Activated T-cell treated with anti-CD3 and anti-CD28 coated beads, Interleukin-2, amount 50 U/mL, for 24 hours (primary cell): ENCODE results near the gene HYOU1.

Experiments
- DNase-seq: peaks from one replicate; pipeline ENCODE4 v3.0.0-alpha.2; 2020
- H3K27ac Mint-ChIP-seq: 2 replicates; pipeline ENCODE4 v1.8.0; 2020; ENCODE audit warnings: mild to moderate bottlenecking, mixed read lengths
- H3K27me3 Mint-ChIP-seq: 2 replicates; pipeline ENCODE4 v1.8.0; 2020; ENCODE audit warnings: mixed read lengths
- H3K36me3 Mint-ChIP-seq: 2 replicates; pipeline ENCODE4 v1.8.0; 2020; ENCODE audit warnings: low read depth, mixed read lengths
- H3K4me1 Mint-ChIP-seq: 2 replicates; pipeline ENCODE4 v1.8.0; 2020; ENCODE audit warnings: low read depth, mixed read lengths
- H3K4me3 Mint-ChIP-seq: 2 replicates; pipeline ENCODE4 v1.8.0; 2020; ENCODE audit warnings: mild to moderate bottlenecking, moderate library complexity, mixed read lengths
- H3K9me3 Mint-ChIP-seq: 2 replicates; pipeline ENCODE4 v1.8.0; 2020; ENCODE audit warnings: mixed read lengths

Gene HYOU1

GRCh38 chr11:119092880-119093842, 36.2 kb upstream of the HYOU1 start:
- Mint-ChIP-seq H3K4me1 (peaks cover 39% of the 10 kb centered on the region), H3K27ac (peak overlapping the region; percentile 93), H3K9me3 (no peaks in the 10 kb centered on the region), H3K4me3 (peak overlapping the region; percentile 93), H3K36me3 (peaks cover 92% of the 10 kb centered on the region), H3K27me3 (peaks cover 3% of the 10 kb centered on the region)
- DNase-seq: no peak

- H3K27ac Mint-ChIP-seq: peak overlapping the region; percentile 93
- no peak for DNase-seq
- H3K9me3 Mint-ChIP-seq: no peaks in the 10 kb centered on the region
- H3K36me3 Mint-ChIP-seq: peaks cover 91% of the 10 kb centered on the region
- peaks cover 45% of the 10 kb centered on the region for H3K4me1 Mint-ChIP-seq
- peak overlapping the region; percentile 93 for H3K4me3 Mint-ChIP-seq
- peaks cover 3% of the 10 kb centered on the region for H3K27me3 Mint-ChIP-seq
Measured at GRCh38 chr11:119091966-119092879, 35.2 kb upstream of the HYOU1 start.

DNA sequence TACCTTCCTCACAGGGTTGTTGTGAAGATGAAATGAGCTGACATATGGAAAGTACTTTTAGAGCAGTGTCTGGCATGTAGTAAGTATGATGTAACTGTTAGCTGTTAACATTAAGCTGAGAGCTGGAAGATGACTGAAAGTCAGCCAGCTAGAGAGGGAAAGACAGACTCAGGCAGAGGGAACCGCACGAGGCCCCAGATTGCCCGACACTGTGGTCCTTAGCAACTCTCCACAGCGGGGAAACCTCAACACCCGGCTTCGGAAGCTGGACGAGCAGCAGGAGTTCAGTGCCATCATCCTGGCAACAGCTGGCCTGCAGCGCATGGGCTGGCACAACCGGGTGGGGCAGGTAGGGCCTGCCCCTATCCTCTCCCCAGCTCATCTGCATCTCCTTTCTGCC, 34.2 kb upstream of the HYOU1 start:
- H3K4me3 Mint-ChIP-seq: no peak overlapping the region
- no peaks in the 10 kb centered on the region for H3K9me3 Mint-ChIP-seq
- H3K36me3 Mint-ChIP-seq: peaks cover 82% of the 10 kb centered on the region
- DNase-seq: no peak
- H3K27me3 Mint-ChIP-seq: peaks cover 3% of the 10 kb centered on the region
- H3K4me1 Mint-ChIP-seq: peaks cover 43% of the 10 kb centered on the region
- H3K27ac Mint-ChIP-seq: peak overlapping the region; percentile 93

DNA sequence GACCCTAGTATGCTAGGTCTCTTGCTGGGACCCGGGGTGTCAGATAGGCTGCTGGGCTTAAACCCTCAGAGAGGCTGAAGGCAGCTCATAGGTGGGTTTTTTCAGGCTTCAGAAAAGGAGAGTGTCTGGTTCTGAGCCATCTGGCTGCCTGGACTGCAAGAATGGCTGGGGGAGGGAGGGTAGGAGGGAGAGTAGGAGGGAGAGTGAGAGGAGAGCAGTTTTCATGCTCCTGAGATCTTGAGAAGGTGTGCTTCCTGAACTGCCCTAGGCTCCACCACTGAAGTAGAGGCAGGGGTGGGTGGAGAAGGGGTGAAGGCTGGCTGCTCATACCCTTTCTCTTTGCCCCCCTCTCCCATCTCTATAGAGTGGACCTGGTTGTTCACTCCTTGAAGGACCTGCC, 32.3 kb upstream of the HYOU1 start:
- no peak for DNase-seq
- Mint-ChIP-seq H3K9me3 (no peaks in the 10 kb centered on the region), H3K36me3 (peaks cover 79% of the 10 kb centered on the region), H3K4me3 (no peak overlapping the region), H3K4me1 (peaks cover 48% of the 10 kb centered on the region), H3K27me3 (no peaks in the 10 kb centered on the region), H3K27ac (no peak overlapping the region)

DNA sequence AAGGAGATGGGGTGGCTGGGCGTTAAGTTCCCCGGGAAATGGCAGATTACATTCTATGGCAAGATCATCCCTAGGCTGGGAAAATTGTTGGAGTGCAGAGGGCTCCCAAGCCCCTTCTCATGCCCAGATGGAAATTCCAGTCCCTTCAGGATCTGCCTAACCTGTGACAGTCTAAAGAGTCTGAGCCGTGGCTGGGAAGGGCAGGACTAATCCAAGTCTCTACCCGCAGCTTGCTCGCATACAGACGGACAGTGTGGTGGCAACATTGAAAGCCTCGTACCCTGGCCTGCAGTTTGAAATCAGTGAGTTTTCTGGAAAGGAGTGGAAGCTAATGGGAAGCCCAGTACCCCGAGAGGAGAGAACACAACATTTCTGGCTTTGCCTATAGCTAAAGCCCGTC, 31.4 kb upstream of the HYOU1 start:
- Mint-ChIP-seq H3K27me3 (no peaks in the 10 kb centered on the region), H3K27ac (no peak overlapping the region), H3K4me1 (peaks cover 46% of the 10 kb centered on the region), H3K9me3 (no peaks in the 10 kb centered on the region), H3K4me3 (no peak overlapping the region), H3K36me3 (peaks cover 69% of the 10 kb centered on the region)
- DNase-seq: no peak

GRCh38 chr11:119087747-119088241, 30.8 kb upstream of the HYOU1 start:
- Mint-ChIP-seq H3K27ac (no peak overlapping the region), H3K36me3 (peaks cover 63% of the 10 kb centered on the region), H3K4me1 (peaks cover 40% of the 10 kb centered on the region), H3K9me3 (no peaks in the 10 kb centered on the region), H3K4me3 (no peak overlapping the region), H3K27me3 (no peaks in the 10 kb centered on the region)
- DNase-seq: no peak

- H3K27ac Mint-ChIP-seq: peak overlapping the region; percentile 20
- peak overlapping the region; percentile 42 for H3K4me3 Mint-ChIP-seq
- no peaks in the 10 kb centered on the region for H3K9me3 Mint-ChIP-seq
- H3K4me1 Mint-ChIP-seq: peaks cover 34% of the 10 kb centered on the region
- no peak for DNase-seq
- no peaks in the 10 kb centered on the region for H3K27me3 Mint-ChIP-seq
- H3K36me3 Mint-ChIP-seq: peaks cover 62% of the 10 kb centered on the region
Measured at GRCh38 chr11:119087123-119087522, 30.1 kb upstream of the HYOU1 start.

- H3K4me1 Mint-ChIP-seq: peaks cover 24% of the 10 kb centered on the region
- H3K27me3 Mint-ChIP-seq: no peaks in the 10 kb centered on the region
- no peaks in the 10 kb centered on the region for H3K9me3 Mint-ChIP-seq
- peak overlapping the region; percentile 98 for H3K27ac Mint-ChIP-seq
- peak overlapping the region; percentile 99 for H3K4me3 Mint-ChIP-seq
- H3K36me3 Mint-ChIP-seq: peaks cover 63% of the 10 kb centered on the region
- no peak for DNase-seq
Measured at GRCh38 chr11:119085437-119085847, 28.4 kb upstream of the HYOU1 start.

DNA sequence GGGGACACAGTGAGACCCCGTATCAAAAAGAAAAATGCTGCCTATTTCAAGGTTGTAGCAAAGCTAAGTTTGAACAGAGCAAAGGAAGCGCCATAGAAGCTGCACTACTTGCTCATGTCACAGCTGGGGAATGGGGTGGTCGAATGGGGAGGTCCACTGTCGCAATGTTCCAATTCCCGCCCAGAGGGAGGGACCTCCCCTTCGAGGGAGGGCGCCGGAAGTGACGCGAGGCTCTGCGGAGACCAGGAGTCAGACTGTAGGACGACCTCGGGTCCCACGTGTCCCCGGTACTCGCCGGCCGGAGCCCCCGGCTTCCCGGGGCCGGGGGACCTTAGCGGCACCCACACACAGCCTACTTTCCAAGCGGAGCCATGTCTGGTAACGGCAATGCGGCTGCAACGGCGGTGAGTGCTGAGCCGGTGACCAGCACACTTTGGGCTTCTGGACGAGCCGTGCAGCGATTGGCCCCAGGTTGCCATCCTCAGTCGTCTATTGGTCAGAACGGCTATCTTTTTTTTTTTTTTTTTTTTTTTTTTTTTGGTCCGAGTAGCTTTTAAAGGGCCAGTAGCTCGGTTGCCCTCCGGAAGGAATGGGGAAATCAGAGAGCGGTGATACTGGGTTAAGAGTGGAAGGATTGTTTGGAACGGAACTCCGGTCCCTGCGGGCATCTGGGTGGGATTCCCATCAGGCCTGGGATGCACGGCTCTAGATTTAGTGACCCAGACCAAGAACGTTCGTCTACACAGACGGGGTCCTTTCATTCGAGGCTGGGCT, 27.8 kb upstream of the HYOU1 start, which contains the start of gene HMBS:
Gene HMBS (plus strand): TSS at position 219 of the 774 bp plus-strand sequence. CDS start 153 bp downstream, at position 372.
- H3K9me3 Mint-ChIP-seq: no peaks in the 10 kb centered on the region

GRCh38 chr11:119081682-119082260, 24.8 kb upstream of the HYOU1 start:
- Mint-ChIP-seq H3K36me3 (peaks cover 69% of the 10 kb centered on the region), H3K4me1 (peaks cover 16% of the 10 kb centered on the region), H3K27me3 (no peaks in the 10 kb centered on the region), H3K9me3 (no peaks in the 10 kb centered on the region), H3K27ac (peak overlapping the region; percentile 44), H3K4me3 (no peak overlapping the region)
- no peak for DNase-seq

More for the DNA sequence above, 27.8 kb upstream of the HYOU1 start, which contains the start of gene HMBS:
- peak; percentile 97 for DNase-seq
- H3K36me3 Mint-ChIP-seq: peaks cover 63% of the 10 kb centered on the region
- H3K4me3 Mint-ChIP-seq: peak within 1 kb of the TSS; percentile 99
- peaks cover 24% of the 10 kb centered on the region for H3K4me1 Mint-ChIP-seq
- H3K27me3 Mint-ChIP-seq: no peaks in the 10 kb centered on the region
- H3K27ac Mint-ChIP-seq: peak within 1 kb of the TSS; percentile 98

DNA sequence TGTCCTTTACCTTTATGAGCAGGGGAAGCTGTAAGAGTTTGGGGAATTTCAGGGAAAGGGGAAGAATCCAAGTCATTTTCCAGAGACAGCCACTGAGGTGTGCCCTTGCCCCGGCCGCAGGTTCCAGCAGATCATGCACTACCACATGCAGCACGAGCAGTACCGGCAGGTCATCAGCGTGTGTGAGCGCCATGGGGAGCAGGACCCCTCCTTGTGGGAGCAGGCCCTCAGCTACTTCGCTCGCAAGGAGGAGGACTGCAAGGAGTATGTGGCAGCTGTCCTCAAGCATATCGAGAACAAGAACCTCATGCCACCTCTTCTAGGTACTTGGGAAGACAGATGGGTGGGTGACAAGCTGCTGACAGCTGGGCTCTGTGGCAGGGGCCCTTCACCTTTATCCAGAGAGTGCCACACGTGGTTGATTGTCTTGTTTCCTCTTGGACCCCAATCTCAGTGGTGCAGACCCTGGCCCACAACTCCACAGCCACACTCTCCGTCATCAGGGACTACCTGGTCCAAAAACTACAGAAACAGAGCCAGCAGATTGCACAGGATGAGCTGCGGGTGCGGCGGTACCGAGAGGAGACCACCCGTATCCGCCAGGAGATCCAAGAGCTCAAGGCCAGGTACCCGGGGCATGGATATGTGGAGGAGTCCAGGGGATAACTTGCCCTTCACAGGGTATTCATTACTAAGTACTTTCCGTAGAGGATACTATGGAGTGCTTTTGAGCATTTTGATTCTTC, 21.8 kb upstream of the HYOU1 start:
- DNase-seq: no peak
- H3K27me3 Mint-ChIP-seq: no peaks in the 10 kb centered on the region
- no peaks in the 10 kb centered on the region for H3K4me1 Mint-ChIP-seq
- peak overlapping the region; percentile 20 for H3K27ac Mint-ChIP-seq
- H3K36me3 Mint-ChIP-seq: peaks cover 74% of the 10 kb centered on the region
- no peaks in the 10 kb centered on the region for H3K9me3 Mint-ChIP-seq
- H3K4me3 Mint-ChIP-seq: no peak overlapping the region

DNA sequence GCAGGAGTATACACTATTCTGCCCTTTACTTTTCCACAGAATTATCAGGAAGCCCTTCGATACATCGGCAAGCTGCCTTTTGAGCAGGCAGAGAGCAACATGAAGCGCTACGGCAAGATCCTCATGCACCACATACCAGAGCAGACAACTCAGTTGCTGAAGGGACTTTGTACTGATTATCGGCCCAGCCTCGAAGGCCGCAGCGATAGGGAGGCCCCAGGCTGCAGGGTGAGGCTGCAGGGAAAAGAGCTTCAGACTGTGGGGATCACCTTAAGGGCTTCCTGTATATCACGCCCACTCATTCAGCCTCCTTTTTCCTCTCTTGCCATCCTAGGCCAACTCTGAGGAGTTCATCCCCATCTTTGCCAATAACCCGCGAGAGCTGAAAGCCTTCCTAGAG, 20.8 kb upstream of the HYOU1 start:
- H3K27ac Mint-ChIP-seq: peak overlapping the region; percentile 20
- H3K4me1 Mint-ChIP-seq: no peaks in the 10 kb centered on the region
- H3K9me3 Mint-ChIP-seq: no peaks in the 10 kb centered on the region
- no peak overlapping the region for H3K4me3 Mint-ChIP-seq
- no peak for DNase-seq
- H3K27me3 Mint-ChIP-seq: no peaks in the 10 kb centered on the region
- H3K36me3 Mint-ChIP-seq: peaks cover 84% of the 10 kb centered on the region
